HUES6 (cell line): ENCODE data around the gene PEX11A.

ENCODE experiments used
- H3K27ac ChIP-seq: 2 replicates; pipeline ENCODE4 v1.7.0; 2013; ENCODE audit warnings: low read depth, mild to moderate bottlenecking, low read length, inconsistent platforms
- H3K27me3 ChIP-seq: 2 replicates; pipeline ENCODE4 v1.6.1; 2013; ENCODE audit warnings: low read length; ENCODE audit not compliant: control insufficient read depth, insufficient read depth
- H3K36me3 ChIP-seq: 2 replicates; pipeline ENCODE4 v1.6.1; 2013; ENCODE audit warnings: low read length; ENCODE audit not compliant: control insufficient read depth, insufficient read depth
- H3K4me1 ChIP-seq: 2 replicates; pipeline ENCODE4 v1.6.1; 2013; ENCODE audit warnings: low read length; ENCODE audit not compliant: control insufficient read depth, insufficient read depth
- H3K4me3 ChIP-seq: 2 replicates; pipeline ENCODE4 v1.5.1; 2013; ENCODE audit warnings: low read depth, low read length
- H3K9ac ChIP-seq: one replicate; pipeline ENCODE4 v1.6.1; 2013; ENCODE audit warnings: mild to moderate bottlenecking, low read length
- H3K9me3 ChIP-seq: 2 replicates; pipeline ENCODE4 v1.6.1; 2013; ENCODE audit warnings: low read depth, low read length; ENCODE audit not compliant: control insufficient read depth, insufficient read depth

PEX11A gene

GRCh38 chr15:89646416-89647141, 44.0 kb downstream of the PEX11A start:
- Histone ChIP-seq H3K9me3 (no peaks in the 10 kb centered on the region), H3K27ac (no peak overlapping the region), H3K4me3 (no peak overlapping the region)

GRCh38 chr15:89645680-89646079, 44.9 kb downstream of the PEX11A start:
- H3K27ac ChIP-seq, result no peak overlapping the region
- H3K27me3 ChIP-seq, result no peaks in the 10 kb centered on the region
- no peaks in the 10 kb centered on the region for H3K4me1 ChIP-seq
- H3K4me3 ChIP-seq, result no peak overlapping the region
- H3K9me3 ChIP-seq, result no peaks in the 10 kb centered on the region
- H3K9ac ChIP-seq, result no peak overlapping the region
- H3K36me3 ChIP-seq, result peaks cover 61% of the 10 kb centered on the region

More at GRCh38 chr15:89646416-89647141, 44.0 kb downstream of the PEX11A start:
- Histone ChIP-seq H3K4me1 (no peaks in the 10 kb centered on the region), H3K27me3 (no peaks in the 10 kb centered on the region), H3K9ac (no peak overlapping the region), H3K36me3 (peaks cover 52% of the 10 kb centered on the region)

- H3K27me3 ChIP-seq, result no peaks in the 10 kb centered on the region
- no peaks in the 10 kb centered on the region for H3K4me1 ChIP-seq
- H3K36me3 ChIP-seq, result peaks cover 57% of the 10 kb centered on the region
- H3K27ac ChIP-seq, result no peak overlapping the region
- H3K9ac ChIP-seq, result no peak overlapping the region
- H3K4me3 ChIP-seq, result no peak overlapping the region
- no peaks in the 10 kb centered on the region for H3K9me3 ChIP-seq
These were observed 48.4 kb downstream of the PEX11A start for GRCh38 chr15:89642106-89642505.

- H3K9ac ChIP-seq, result no peak overlapping the region
- H3K9me3 ChIP-seq, result no peaks in the 10 kb centered on the region
These were observed 49.5 kb downstream of the PEX11A start for GRCh38 chr15:89641053-89641452.

GRCh38 chr15:89640245-89640644, 50.3 kb downstream of the PEX11A start:
- Histone ChIP-seq H3K4me1 (no peaks in the 10 kb centered on the region), H3K27me3 (no peaks in the 10 kb centered on the region), H3K36me3 (peaks cover 43% of the 10 kb centered on the region), H3K4me3 (no peak overlapping the region), H3K9ac (no peak overlapping the region), H3K9me3 (no peaks in the 10 kb centered on the region), H3K27ac (no peak overlapping the region)

More at GRCh38 chr15:89641053-89641452, 49.5 kb downstream of the PEX11A start:
- no peaks in the 10 kb centered on the region for H3K4me1 ChIP-seq
- no peak overlapping the region for H3K4me3 ChIP-seq
- no peak overlapping the region for H3K27ac ChIP-seq
- no peaks in the 10 kb centered on the region for H3K27me3 ChIP-seq
- H3K36me3 ChIP-seq, result peaks cover 50% of the 10 kb centered on the region

GRCh38 chr15:89633585-89633984, 57.0 kb downstream of the PEX11A start:
- peaks cover 49% of the 10 kb centered on the region for H3K36me3 ChIP-seq
- H3K27ac ChIP-seq, result no peak overlapping the region
- H3K9ac ChIP-seq, result no peak overlapping the region
- H3K27me3 ChIP-seq, result no peaks in the 10 kb centered on the region
- H3K4me1 ChIP-seq, result no peaks in the 10 kb centered on the region
- no peak overlapping the region for H3K4me3 ChIP-seq
- peaks cover 10% of the 10 kb centered on the region for H3K9me3 ChIP-seq

GRCh38 chr15:89632563-89633430, 57.8 kb downstream of the PEX11A start:
- Histone ChIP-seq H3K4me3 (no peak overlapping the region), H3K4me1 (no peaks in the 10 kb centered on the region), H3K9ac (no peak overlapping the region), H3K27ac (no peak overlapping the region), H3K36me3 (peaks cover 57% of the 10 kb centered on the region), H3K9me3 (peaks cover 10% of the 10 kb centered on the region), H3K27me3 (no peaks in the 10 kb centered on the region)

- peaks cover 66% of the 10 kb centered on the region for H3K36me3 ChIP-seq
- H3K27ac ChIP-seq, result no peak overlapping the region
- no peak overlapping the region for H3K9ac ChIP-seq
- peaks cover 10% of the 10 kb centered on the region for H3K9me3 ChIP-seq
- no peak overlapping the region for H3K4me3 ChIP-seq
- no peaks in the 10 kb centered on the region for H3K4me1 ChIP-seq
- H3K27me3 ChIP-seq, result no peaks in the 10 kb centered on the region
These were observed 58.7 kb downstream of the PEX11A start for GRCh38 chr15:89631902-89632264.
